Panc1 (cell line): ENCODE results near the gene AFF3. TPM values are rescaled to one million over a fixed set of nuclear protein-coding genes. Genes with fewer than 3 reads are reported as not detected.

Experiments used
- ATAC-seq: fragments of 200-7000 bp; cut with Tn5 transposase; 2 replicates; pipeline ENCODE4 v1.9.1; 2020; ENCODE audit warnings: mild to moderate bottlenecking, moderate library complexity
- BruUV-seq: library from RNA; stranded (reverse); fragments of 400-500 nt; replicated peaks from 2 replicates; lab custom pipeline; 2021; lab: Mats Ljungman, UMichigan
- CTCF ChIA-PET: fragments of 300-600 bp; sonication (Branson Sonifier 250); formaldehyde crosslinking; loops from one replicate; lab custom pipeline; 2022; ENCODE audit warnings: antibody characterized with exemption; lab: Charles Lee
- POLR2A ChIA-PET: fragments of 300-600 bp; sonication (Branson Sonifier 250); formaldehyde crosslinking; loops from one replicate; lab custom pipeline; 2022; ENCODE audit warnings: antibody characterized with exemption; lab: Charles Lee
- DNase-seq: peaks from one replicate; pipeline ENCODE4 v3.0.0-alpha.2; 2010; ENCODE audit warnings: low read depth, low spot score
- H3K27ac ChIP-seq: 2 replicates; pipeline ENCODE4 v1.5.1; 2011; ENCODE audit warnings: mild to moderate bottlenecking, low read length, inconsistent platforms
- H3K27me3 ChIP-seq: fragments of 200-500 bp; sonication (Bioruptor generic); 2 replicates; pipeline ENCODE4 v1.6.0; 2014; ENCODE audit warnings: low read length, inconsistent platforms; ENCODE audit not compliant: control insufficient read depth, insufficient read depth
- H3K36me3 ChIP-seq: fragments of 200-500 bp; sonication (Bioruptor generic); 2 replicates; pipeline ENCODE4 v1.5.1; 2014; ENCODE audit warnings: inconsistent platforms, mild to moderate bottlenecking, low read length, moderate library complexity; ENCODE audit not compliant: control insufficient read depth, insufficient read depth
- H3K4me1 ChIP-seq: 2 replicates; pipeline ENCODE4 v1.5.1; 2011; ENCODE audit warnings: inconsistent platforms, mild to moderate bottlenecking, low read length, moderate library complexity; ENCODE audit not compliant: control insufficient read depth, insufficient read depth
- H3K4me3 ChIP-seq, 2 experiments: 2 replicates each; pipeline ENCODE4 v1.5.1; 2011 to 2012; ENCODE audit warnings: low read depth in 2 of 2, low read length in 2 of 2, mild to moderate bottlenecking in 2 of 2, inconsistent platforms in 1 of 2, moderate library complexity in 1 of 2
- H3K9me3 ChIP-seq: fragments of 200-500 bp; sonication (Bioruptor generic); 2 replicates; pipeline ENCODE4 v1.5.1; 2014; ENCODE audit warnings: low read depth, mild to moderate bottlenecking, inconsistent platforms, low read length, moderate library complexity; ENCODE audit not compliant: control insufficient read depth, insufficient read depth
- CTCF ChIP-seq: fragments of 450-650 bp; IDR thresholded peaks from 2 replicates; pipeline ENCODE4 v1.5.1; 2017; ENCODE audit warnings: mild to moderate bottlenecking
- POLR2AphosphoS5 ChIP-seq: IDR thresholded peaks from 2 replicates; pipeline ENCODE4 v1.6.1; 2012; ENCODE audit warnings: mild to moderate bottlenecking, low read depth, low read length, moderate library complexity
- REST ChIP-seq, 2 experiments: IDR thresholded peaks; 2 replicates each; pipeline ENCODE4 v1.6.1; 2011 to 2012; ENCODE audit warnings: low read depth in 2 of 2, control low read depth in 1 of 2, low read length in 1 of 2, mild to moderate bottlenecking in 1 of 2, moderate library complexity in 1 of 2; ENCODE audit not compliant: insufficient read depth in 1 of 2
- SIN3A ChIP-seq: IDR thresholded peaks from 2 replicates; pipeline ENCODE4 v1.6.1; 2012; ENCODE audit warnings: low read depth, mild to moderate bottlenecking, low read length, moderate library complexity, borderline replicate concordance; ENCODE audit not compliant: insufficient read depth
- TCF7L2 ChIP-seq: IDR thresholded peaks from 2 replicates; pipeline ENCODE4 v1.6.1; 2011; ENCODE audit warnings: mild to moderate bottlenecking, low read depth, low read length, inconsistent platforms
- in situ Hi-C: cut with HindIII; loops from 2 replicates; pipeline ENCODE4 v1.10.0; 2016; ENCODE audit warnings: low sequenced_read_pairs, low pct_unique_long_range_greater_than_20kb
- intact Hi-C: fragments of 100-400 bp; cut with micrococcal nuclease; formaldehyde crosslinking; loops from one replicate; pipeline ENCODE4 v1.10.0; 2022; ENCODE audit not compliant: unreplicated experiment
- total RNA-seq: library from RNA; stranded (reverse); gene quantifications from one replicate; pipeline ENCODE4 v1.2.1, GENCODE V29; 2021; ENCODE audit not compliant: unreplicated experiment

AFF3 gene
- total RNA-seq, 1 experiment from 2014 or later = 2.2 TPM

GRCh38 chr2:99974275-99974674 lies 168.1 kb downstream of the AFF3 start:
- no peaks in the 10 kb centered on the region for H3K36me3 ChIP-seq
- peaks cover 8% of the 10 kb centered on the region; the same call in 1 of the 2 replicates for H3K27me3 ChIP-seq
- H3K4me1 ChIP-seq = no peaks in the 10 kb centered on the region
- no TSS peak for BruUV-seq
- no peak overlapping the region for H3K4me3 ChIP-seq
- intact Hi-C loops = no loop called here
- DNase-seq (no peak), ATAC-seq (no peak)
- CTCF ChIA-PET = no interaction called here
- POLR2A ChIA-PET = no interaction called here
- no peak overlapping the region for H3K27ac ChIP-seq
- in situ Hi-C loops = no loop called here
- TF ChIP-seq CTCF = no peak
- no peak for TF ChIP-seq REST (IDR thresholded peaks at IDR 0.05; ENCODE audit: insufficient read depth in 1 of 2, low read depth in 2 of 2, low read length in 1 of 2)
- TF ChIP-seq TCF7L2 = no peak
- TF ChIP-seq SIN3A = no peak
- no peak for TF ChIP-seq POLR2AphosphoS5
- H3K9me3 ChIP-seq = no peaks in the 10 kb centered on the region

GRCh38 chr2:99971326-99971900 lies 171.0 kb downstream of the AFF3 start:
- no peaks in the 10 kb centered on the region for H3K36me3 ChIP-seq
- POLR2A ChIA-PET = no interaction called here
- ATAC-seq (no peak), DNase-seq (no peak)
- H3K27ac ChIP-seq = no peak overlapping the region
- H3K27me3 ChIP-seq = peaks cover 10% of the 10 kb centered on the region
- TF ChIP-seq SIN3A = no peak
- no peak for TF ChIP-seq REST (IDR thresholded peaks at IDR 0.05; ENCODE audit: insufficient read depth in 1 of 2, low read depth in 2 of 2, low read length in 1 of 2)
- no peak for TF ChIP-seq POLR2AphosphoS5
- TF ChIP-seq TCF7L2 = no peak
- TF ChIP-seq CTCF = no peak
- CTCF ChIA-PET = no interaction called here
- no TSS peak for BruUV-seq
- in situ Hi-C loops = no loop called here
- no peaks in the 10 kb centered on the region for H3K4me1 ChIP-seq
- no peaks in the 10 kb centered on the region for H3K9me3 ChIP-seq
- H3K4me3 ChIP-seq = no peak overlapping the region
- intact Hi-C loops = no loop called here
